ENCODE data around the gene NDUFS3.

The NDUFS3 gene

DNA sequence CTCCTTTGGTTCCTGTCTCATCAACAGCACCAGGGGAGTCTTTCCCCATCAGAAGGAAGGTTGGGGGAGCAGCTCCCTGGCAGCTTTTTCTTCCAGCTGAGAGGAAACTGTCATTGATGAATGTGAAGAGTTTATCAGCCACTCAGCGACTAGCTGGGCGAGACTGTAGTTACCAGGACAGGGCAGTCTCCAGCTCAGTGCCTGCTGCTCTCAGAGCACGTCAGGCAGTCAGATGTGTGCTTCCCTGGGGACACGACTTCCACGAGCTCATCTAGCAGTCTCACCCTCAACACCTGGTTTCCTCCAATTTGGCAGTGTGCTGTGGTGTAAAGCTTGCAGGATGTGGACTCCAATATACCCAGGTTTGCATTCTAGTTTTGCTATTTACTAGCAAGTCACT, 27.9 kb downstream of the NDUFS3 start:
- TF ChIP-seq, protein P1, sequence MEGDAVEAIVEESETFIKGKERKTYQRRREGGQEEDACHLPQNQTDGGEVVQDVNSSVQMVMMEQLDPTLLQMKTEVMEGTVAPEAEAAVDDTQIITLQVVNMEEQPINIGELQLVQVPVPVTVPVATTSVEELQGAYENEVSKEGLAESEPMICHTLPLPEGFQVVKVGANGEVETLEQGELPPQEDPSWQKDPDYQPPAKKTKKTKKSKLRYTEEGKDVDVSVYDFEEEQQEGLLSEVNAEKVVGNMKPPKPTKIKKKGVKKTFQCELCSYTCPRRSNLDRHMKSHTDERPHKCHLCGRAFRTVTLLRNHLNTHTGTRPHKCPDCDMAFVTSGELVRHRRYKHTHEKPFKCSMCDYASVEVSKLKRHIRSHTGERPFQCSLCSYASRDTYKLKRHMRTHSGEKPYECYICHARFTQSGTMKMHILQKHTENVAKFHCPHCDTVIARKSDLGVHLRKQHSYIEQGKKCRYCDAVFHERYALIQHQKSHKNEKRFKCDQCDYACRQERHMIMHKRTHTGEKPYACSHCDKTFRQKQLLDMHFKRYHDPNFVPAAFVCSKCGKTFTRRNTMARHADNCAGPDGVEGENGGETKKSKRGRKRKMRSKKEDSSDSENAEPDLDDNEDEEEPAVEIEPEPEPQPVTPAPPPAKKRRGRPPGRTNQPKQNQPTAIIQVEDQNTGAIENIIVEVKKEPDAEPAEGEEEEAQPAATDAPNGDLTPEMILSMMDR (IDR thresholded peaks at IDR 0.05; ENCODE audit: control extremely low read depth, extremely low read depth, low read depth, missing control alignments) = no peak
- no peak for DNase-seq (ENCODE audit: extremely low spot score)
- CTCF ChIA-PET = interaction anchor here (0.7 to 3.0 kb wide), 4 partner anchors 10 to 194 kb away, joined by 3 to 17 read pairs (median 4); partner anchors contain the start of gene C1QTNF4
- POLR2A ChIA-PET = no interaction called here

DNA sequence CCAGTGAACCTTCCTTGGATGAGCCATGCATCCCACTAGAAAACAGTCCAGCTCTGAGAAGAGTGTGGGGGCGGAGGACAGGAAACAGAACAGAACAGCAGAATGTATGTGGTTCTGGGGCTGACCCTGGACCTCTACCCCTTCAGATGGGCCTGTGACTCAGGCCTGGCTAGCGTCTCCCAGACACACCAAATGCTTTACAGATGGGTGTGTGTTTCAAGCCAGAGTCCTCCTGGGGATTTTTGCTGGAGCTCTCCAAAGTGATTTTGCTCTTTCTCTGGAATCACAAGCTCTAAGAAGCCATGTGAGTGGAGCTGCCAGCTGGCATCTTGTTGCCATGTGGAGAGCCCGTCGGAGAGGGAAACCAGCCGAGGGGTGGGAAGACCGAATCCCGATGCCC, 28.5 kb downstream of the NDUFS3 start:
- TF ChIP-seq, protein P1 (IDR thresholded peaks at IDR 0.05; ENCODE audit: control extremely low read depth, extremely low read depth, low read depth, missing control alignments) = no peak
- no peak for DNase-seq (ENCODE audit: extremely low spot score)
- CTCF ChIA-PET = interaction anchor here (0.7 to 3.0 kb wide), 5 partner anchors 9 to 29 kb away, joined by 3 to 17 read pairs (median 4); partner anchors contain the start of gene C1QTNF4
- POLR2A ChIA-PET = no interaction called here

DNA sequence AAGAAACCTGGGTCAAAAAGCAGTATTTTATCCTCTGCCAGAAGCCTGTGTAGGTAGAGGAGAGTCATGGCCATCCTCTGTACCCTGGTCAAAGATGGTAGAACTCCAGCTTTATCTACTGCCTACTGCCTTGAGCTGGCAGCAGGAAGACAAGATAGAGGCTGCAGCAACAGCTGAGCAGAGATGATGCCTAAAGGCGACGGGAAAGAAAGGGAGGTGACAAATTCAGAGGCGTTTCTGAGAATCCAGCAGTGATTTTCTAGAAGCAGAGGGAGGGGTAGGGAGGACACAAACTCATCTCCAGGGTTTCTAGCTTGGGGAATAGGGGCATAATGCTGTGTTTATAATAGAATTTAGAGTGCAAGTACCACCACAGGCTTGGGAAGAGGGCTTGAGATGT, 30.8 kb downstream of the NDUFS3 start:
- no peak for DNase-seq (ENCODE audit: extremely low spot score)
- CTCF ChIA-PET = interaction anchor here (0.7 to 1.0 kb wide), 2 partner anchors 10 to 24 kb away, joined by 3 read pairs; no protein-coding TSS in a partner anchor
- TF ChIP-seq, protein P1 (IDR thresholded peaks at IDR 0.05; ENCODE audit: control extremely low read depth, extremely low read depth, low read depth, missing control alignments) = no peak
- POLR2A ChIA-PET = interaction anchor here (0.7 kb wide), 1 partner anchor 11 kb away, joined by 4 read pairs; no protein-coding TSS in a partner anchor

DNA sequence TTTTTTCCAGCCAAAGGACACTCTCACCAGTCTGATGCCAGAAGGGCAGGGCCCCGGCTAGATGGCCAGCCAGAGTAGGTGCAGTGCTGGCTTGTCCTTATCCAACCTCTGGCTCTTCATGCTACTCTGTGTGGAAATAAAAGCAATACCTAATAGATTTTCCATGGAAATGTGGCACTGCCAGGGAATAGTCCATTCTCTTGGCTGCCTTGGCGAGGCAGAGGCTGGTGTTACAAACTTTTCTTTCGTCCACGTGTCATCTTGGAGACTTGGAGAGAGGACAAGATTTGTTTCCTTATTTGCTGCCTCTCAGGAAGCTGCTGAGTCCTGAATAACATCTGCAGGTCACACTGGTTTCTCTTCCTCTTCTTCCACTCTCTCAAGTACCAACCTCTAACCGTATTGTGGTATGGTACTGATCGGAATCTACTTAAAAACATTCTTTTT, 32.5 kb downstream of the NDUFS3 start:
- ChIA-PET CTCF (no interaction called here), POLR2A (no interaction called here)
- TF ChIP-seq, protein P1 (IDR thresholded peaks at IDR 0.05; ENCODE audit: control extremely low read depth, extremely low read depth, low read depth, missing control alignments) = no peak
- no peak for DNase-seq (ENCODE audit: extremely low spot score)

DNA sequence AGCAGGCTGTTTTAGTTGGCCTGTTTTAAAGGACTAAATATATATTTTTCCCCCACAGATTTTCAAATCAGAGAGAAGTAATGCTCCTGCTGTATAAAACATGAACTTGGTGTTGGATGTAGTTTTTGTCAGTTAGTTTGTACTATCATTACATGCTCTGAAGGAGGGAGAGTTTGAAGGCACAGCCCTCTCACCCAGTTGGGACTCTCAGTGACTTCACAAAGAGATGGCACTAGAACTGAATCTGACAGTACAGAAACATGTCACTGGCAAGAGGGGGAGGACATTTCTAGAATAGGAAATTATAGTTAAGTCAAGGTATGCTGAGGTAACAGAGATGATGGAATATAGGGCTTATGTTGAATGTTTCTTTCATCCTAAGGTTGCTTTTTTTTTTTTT, 36.4 kb downstream of the NDUFS3 start:
- POLR2A ChIA-PET = interaction anchor here (0.6 kb wide), 1 partner anchor 12 kb away, joined by 4 read pairs; no protein-coding TSS in a partner anchor
- TF ChIP-seq, protein P1 (IDR thresholded peaks at IDR 0.05; ENCODE audit: control extremely low read depth, extremely low read depth, low read depth, missing control alignments) = no peak
- no peak for DNase-seq (ENCODE audit: extremely low spot score)
- CTCF ChIA-PET = no interaction called here

DNA sequence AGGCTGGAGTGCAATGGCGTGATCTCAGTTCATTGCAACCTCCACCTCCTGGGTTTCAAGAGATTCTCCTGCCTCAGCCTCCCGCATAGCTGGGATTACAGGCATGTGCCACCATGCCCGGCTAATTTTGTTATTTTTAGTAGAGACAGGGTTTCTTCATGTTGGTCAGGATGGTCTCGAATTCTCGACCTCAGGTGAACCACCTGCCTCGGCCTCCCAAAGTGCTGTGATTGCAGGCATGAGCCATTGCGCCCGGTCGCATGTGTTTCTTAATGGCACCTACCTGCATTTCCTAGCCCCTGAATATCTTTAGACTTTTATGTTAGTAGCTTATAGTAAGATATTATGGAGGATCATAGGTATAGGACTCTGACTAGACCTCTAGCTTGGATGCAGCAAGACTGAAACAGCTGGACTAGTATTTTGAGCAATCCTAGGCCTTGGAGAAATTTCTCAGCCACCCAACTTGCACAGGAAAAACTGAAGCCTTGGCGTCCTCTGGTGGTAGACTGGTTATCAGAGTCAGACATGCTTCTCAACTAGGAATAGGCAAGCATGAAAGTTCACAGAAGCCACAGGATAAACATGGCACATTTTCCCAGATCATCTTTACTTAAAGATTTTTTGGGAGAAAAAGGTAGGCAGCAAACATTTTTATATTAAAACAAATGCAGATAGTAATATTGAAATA, 38.0 kb downstream of the NDUFS3 start:
- peak; percentile 49 for DNase-seq (ENCODE audit: extremely low spot score)
- CTCF ChIA-PET = interaction anchor here (0.6 to 2.2 kb wide), 20 partner anchors 8 to 439 kb away, joined by 3 to 10 read pairs (median 4); no protein-coding TSS in a partner anchor
- TF ChIP-seq, protein P1 (IDR thresholded peaks at IDR 0.05; ENCODE audit: control extremely low read depth, extremely low read depth, low read depth, missing control alignments) = peak; percentile 77
- POLR2A ChIA-PET = interaction anchor here (0.5 kb wide), 1 partner anchor 287 kb away, joined by 3 read pairs; no protein-coding TSS in a partner anchor

Data from GM10248 (cell line).